ENCODE results near the gene GSDMA. TPM values are rescaled to one million over a fixed set of nuclear protein-coding genes. Genes with fewer than 3 reads are reported as not detected.

The GSDMA gene
- total RNA-seq, 1 donor from 2014 or later = not detected

DNA sequence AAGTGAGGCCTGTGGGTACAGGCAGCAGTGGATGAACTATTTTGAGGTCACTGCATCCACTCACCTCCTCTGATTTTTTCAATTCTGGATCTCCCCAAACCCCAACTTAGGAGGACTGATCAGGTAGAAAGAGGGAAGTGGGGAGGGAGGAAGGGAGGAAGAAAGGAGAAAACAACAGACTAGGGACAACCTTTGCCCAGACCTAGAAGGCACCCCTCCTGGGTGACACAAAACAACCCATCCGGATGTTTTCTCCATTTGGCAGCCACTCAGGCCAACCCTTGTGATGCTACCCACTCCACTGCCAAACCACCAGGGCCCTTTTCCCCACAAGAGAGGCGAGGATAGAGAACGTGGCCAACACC, 38.1 kb upstream of the GSDMA start:
- TF ChIP-seq, protein P1, sequence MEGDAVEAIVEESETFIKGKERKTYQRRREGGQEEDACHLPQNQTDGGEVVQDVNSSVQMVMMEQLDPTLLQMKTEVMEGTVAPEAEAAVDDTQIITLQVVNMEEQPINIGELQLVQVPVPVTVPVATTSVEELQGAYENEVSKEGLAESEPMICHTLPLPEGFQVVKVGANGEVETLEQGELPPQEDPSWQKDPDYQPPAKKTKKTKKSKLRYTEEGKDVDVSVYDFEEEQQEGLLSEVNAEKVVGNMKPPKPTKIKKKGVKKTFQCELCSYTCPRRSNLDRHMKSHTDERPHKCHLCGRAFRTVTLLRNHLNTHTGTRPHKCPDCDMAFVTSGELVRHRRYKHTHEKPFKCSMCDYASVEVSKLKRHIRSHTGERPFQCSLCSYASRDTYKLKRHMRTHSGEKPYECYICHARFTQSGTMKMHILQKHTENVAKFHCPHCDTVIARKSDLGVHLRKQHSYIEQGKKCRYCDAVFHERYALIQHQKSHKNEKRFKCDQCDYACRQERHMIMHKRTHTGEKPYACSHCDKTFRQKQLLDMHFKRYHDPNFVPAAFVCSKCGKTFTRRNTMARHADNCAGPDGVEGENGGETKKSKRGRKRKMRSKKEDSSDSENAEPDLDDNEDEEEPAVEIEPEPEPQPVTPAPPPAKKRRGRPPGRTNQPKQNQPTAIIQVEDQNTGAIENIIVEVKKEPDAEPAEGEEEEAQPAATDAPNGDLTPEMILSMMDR (IDR thresholded peaks at IDR 0.05; ENCODE audit: insufficient read depth, low read length, poor library complexity, severe bottlenecking) = no peak
- H3K36me3 ChIP-seq (ENCODE audit: control insufficient read depth, insufficient read depth, low read length) = peaks cover 1% of the 10 kb centered on the region
- DNase-seq (ENCODE audit: low read depth) = no peak
- no peaks in the 10 kb centered on the region for H3K27me3 ChIP-seq (ENCODE audit: control insufficient read depth, insufficient read depth, low read length)
- H3K4me3 ChIP-seq (ENCODE audit: low read depth, low read length) = no peak overlapping the region

DNA sequence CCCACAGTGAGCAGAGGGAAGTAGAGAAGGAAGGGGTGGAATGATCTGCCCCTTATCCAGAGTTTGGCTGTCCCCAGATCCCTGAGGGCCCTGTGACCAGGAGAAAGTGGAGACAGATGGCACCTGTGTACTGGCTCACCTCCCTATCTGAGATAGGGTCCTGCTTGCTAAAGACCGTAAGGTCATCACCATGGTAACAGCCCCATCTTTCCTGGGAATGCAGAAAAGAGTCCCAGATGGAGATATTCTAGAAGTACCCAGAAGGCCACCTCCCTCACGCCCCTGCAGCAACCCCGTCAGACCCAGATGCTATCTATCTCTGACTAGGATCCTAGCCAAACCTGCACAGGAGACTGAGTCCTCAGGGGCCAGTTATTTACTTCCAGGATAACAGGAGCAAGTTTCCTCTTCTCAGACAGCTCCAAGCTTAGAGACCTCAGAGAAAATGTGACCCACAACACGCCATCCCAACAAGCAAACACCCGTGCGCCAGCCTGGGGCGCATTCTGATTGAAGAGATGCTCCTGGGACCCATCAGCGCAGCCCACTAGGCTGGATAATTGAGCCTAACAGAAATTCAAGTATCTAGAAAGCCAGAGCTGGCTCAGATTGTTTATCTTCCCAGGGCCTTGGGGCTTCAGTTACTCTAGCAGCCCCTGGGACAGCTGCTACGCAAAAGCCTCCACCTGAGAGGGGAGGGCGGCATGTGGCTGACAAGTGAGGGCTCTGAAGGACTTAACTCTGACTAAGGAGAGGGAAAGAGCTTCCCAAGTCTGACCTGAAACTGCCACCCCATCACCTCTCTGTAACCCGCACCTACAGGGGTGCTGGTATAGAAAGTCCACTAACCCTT, 37.3 kb upstream of the GSDMA start:
- no peak for DNase-seq (ENCODE audit: low read depth)
- no peaks in the 10 kb centered on the region for H3K27me3 ChIP-seq (ENCODE audit: control insufficient read depth, insufficient read depth, low read length)
- H3K4me3 ChIP-seq (ENCODE audit: low read depth, low read length) = no peak overlapping the region
- H3K36me3 ChIP-seq (ENCODE audit: control insufficient read depth, insufficient read depth, low read length) = peaks cover 1% of the 10 kb centered on the region
- TF ChIP-seq, protein P1 (IDR thresholded peaks at IDR 0.05; ENCODE audit: insufficient read depth, low read length, poor library complexity, severe bottlenecking) = no peak

DNA sequence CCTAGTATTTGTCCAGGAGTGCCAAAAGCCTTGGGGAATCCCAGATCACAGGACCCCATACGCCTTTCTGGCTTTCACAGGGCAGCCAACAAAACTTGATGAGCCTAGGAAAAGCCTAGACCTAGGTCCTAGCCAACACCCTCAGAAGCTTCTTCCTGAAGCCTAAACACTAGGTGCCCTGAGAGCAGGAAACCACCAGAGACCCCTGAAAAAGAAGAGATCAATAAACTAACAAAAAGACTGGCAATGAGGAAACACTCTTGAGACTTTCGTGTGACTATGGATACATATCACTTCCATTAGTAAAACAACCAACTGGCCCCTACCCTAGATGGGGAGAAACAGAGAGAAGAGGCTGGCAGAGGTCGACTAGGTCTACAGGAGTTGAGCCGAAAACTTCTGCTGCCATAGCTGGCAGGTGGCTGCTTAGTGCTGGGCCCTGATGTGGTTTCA, 36.6 kb upstream of the GSDMA start:
- Histone ChIP-seq H3K4me3 (ENCODE audit: low read depth, low read length) (peak overlapping the region; percentile 94), H3K27me3 (ENCODE audit: control insufficient read depth, insufficient read depth, low read length) (no peaks in the 10 kb centered on the region), H3K36me3 (ENCODE audit: control insufficient read depth, insufficient read depth, low read length) (peaks cover 1% of the 10 kb centered on the region)
- no peak for DNase-seq (ENCODE audit: low read depth)
- TF ChIP-seq, protein P1 (IDR thresholded peaks at IDR 0.05; ENCODE audit: insufficient read depth, low read length, poor library complexity, severe bottlenecking) = no peak

DNA sequence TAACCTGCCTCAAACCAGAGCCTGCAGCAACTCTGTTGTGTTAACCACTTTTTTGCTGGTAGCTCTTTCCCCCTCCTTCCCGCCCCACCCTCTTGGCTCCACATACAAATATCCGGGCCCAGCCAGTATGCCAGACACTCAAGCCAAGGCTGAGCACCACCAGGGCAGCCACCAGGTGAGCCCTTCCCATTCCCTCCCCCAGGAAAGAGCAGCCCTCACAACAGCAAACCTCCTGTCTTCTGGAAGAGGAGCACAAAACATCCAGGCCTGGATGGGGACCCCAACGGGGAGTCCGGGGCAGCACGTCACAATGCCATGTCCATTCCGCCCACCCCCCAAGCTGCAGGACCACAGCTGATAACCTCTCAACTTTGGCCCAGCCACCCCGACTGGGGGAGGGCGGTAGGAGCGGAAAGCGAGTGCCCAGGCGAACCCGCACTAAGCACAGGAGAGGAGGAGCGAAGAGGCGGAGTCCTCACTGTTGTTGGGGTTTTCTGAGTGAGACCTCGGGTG, 36.2 kb upstream of the GSDMA start:
- no peak for DNase-seq (ENCODE audit: low read depth)
- Histone ChIP-seq H3K27me3 (ENCODE audit: control insufficient read depth, insufficient read depth, low read length) (no peaks in the 10 kb centered on the region), H3K36me3 (ENCODE audit: control insufficient read depth, insufficient read depth, low read length) (peaks cover 1% of the 10 kb centered on the region), H3K4me3 (ENCODE audit: low read depth, low read length) (peak overlapping the region; percentile 94)
- TF ChIP-seq, protein P1 (IDR thresholded peaks at IDR 0.05; ENCODE audit: insufficient read depth, low read length, poor library complexity, severe bottlenecking) = no peak

DNA sequence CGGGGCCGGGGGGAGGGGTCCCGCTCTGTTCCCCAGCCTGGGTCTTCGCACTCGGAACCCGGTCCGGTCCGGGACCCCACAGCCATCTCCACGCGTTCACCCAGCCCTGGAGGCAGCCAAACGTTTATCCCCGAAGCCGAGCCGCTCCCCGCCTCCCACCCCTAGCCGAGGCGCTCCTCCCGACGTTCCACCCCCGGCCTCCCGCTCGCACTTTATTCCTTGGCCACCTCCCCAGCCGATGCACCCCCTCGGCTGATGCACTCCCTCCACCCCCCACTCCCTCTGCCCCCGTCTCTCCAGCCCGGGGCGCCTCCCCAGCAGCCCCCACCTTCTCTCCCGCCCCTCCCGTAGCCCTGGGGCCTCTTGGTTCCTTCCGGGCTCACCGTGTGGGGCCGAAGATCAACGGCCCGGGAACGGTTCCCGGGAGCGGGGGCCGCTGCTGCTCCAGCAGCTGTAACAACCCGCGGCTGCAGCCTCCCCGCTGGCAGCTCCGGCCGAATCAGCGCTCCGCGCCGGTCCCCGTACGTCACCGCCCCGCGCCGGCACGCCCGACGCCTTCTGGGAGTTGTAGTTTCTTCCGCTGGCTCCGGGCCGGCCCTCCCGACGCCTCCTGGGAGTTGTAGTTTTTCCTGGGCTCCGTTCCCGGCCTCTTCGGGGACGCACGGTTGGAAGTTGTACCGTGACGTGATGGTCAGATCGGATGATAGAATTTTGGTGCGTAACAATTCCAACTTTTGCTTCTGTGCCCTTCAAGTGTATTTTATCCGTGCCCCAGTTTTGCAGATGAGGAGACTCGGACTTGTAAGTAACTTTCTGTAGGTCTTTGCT, 35.5 kb upstream of the GSDMA start, which contains the start of the genes LRRC3C and ORMDL3:
Gene LRRC3C, plus strand, starts transcription at position 632 of the 828 bp plus-strand sequence. CDS start 13,792 bp downstream, outside the sequence.
Gene ORMDL3, minus strand, starts transcription at position 501 of the 828 bp plus-strand sequence. CDS start 3,398 bp downstream, outside the sequence.
- Histone ChIP-seq H3K27me3 (ENCODE audit: control insufficient read depth, insufficient read depth, low read length) (no peaks in the 10 kb centered on the region), H3K36me3 (ENCODE audit: control insufficient read depth, insufficient read depth, low read length) (peaks cover 1% of the 10 kb centered on the region), H3K4me3 (ENCODE audit: low read depth, low read length) (peak within 1 kb of the TSS; percentile 94)
- peak; percentile 56 for DNase-seq (ENCODE audit: low read depth)
- TF ChIP-seq, protein P1 (IDR thresholded peaks at IDR 0.05; ENCODE audit: insufficient read depth, low read length, poor library complexity, severe bottlenecking) = no peak

All from kidney epithelial cell (primary cell).